Natural killer cell (primary cell): ENCODE measurements around the gene DNASE1L3. TPM values are rescaled to one million over a fixed set of nuclear protein-coding genes. Genes with fewer than 3 reads are reported as not detected.
A peak's percentile ranks its signal among the peaks of the same experiment; 100 is the strongest.

Experiments
- ATAC-seq, 3 donors: fragments of 150-1000 bp in 2 of 3; fragments of 200-7000 bp in 1 of 3; cut with Tn5 transposase; 1 replicate in 1 of 3; 2 replicates in 2 of 3; pipeline ENCODE4 v1.10.0; 2021; ENCODE audit warnings: mild to moderate bottlenecking in 2 of 3, moderate library complexity in 2 of 3
- DNase-seq, 2 donors: peaks; one replicate each; pipeline versions ENCODE4 v3.0.0 to v3.0.0-alpha.2; 2013 to 2021; ENCODE audit warnings: mixed read lengths in 1 of 2
- H3K27ac ChIP-seq: one replicate; pipeline ENCODE4 v1.5.1; 2013; ENCODE audit warnings: mild to moderate bottlenecking, low read length
- H3K27me3 ChIP-seq: one replicate; pipeline ENCODE4 v1.6.1; 2013; ENCODE audit warnings: low read length; ENCODE audit not compliant: control insufficient read depth, insufficient read depth
- H3K36me3 ChIP-seq: one replicate; pipeline ENCODE4 v1.6.1; 2013; ENCODE audit warnings: low read length; ENCODE audit not compliant: control insufficient read depth, insufficient read depth
- H3K4me1 ChIP-seq: one replicate; pipeline ENCODE4 v1.6.1; 2013; ENCODE audit warnings: low read length; ENCODE audit not compliant: control insufficient read depth, insufficient read depth
- H3K4me3 ChIP-seq: one replicate; pipeline ENCODE4 v1.5.1; 2013; ENCODE audit warnings: low read length
- H3K9me3 ChIP-seq: one replicate; pipeline ENCODE4 v1.6.1; 2013; ENCODE audit warnings: low read length; ENCODE audit not compliant: control insufficient read depth, insufficient read depth
- H3K27ac Mint-ChIP-seq, 2 donors: one replicate each; pipeline ENCODE4 v1.8.0; 2022; ENCODE audit warnings: mild to moderate bottlenecking in 2 of 2, mixed read lengths in 2 of 2, moderate library complexity in 1 of 2
- H3K27me3 Mint-ChIP-seq, 2 donors: one replicate each; pipeline ENCODE4 v1.8.0; 2022; ENCODE audit warnings: low read depth in 2 of 2, mixed read lengths in 2 of 2
- H3K36me3 Mint-ChIP-seq: one replicate; pipeline ENCODE4 v1.8.0; 2022; ENCODE audit warnings: mixed read lengths
- H3K4me1 Mint-ChIP-seq, 2 donors: one replicate each; pipeline ENCODE4 v1.8.0; 2022; ENCODE audit warnings: mixed read lengths in 2 of 2
- H3K4me3 Mint-ChIP-seq: one replicate; pipeline ENCODE4 v1.8.0; 2022; ENCODE audit warnings: mild to moderate bottlenecking, moderate library complexity, mixed read lengths
- H3K9me3 Mint-ChIP-seq, 2 donors: one replicate each; pipeline ENCODE4 v1.8.0; 2022; ENCODE audit warnings: mixed read lengths in 2 of 2
- WGBS: methylation state at CpG from one replicate; pipeline ENCODE4 v1.1.7; 2013; ENCODE audit warnings: missing lambda C conversion rate; ENCODE audit not compliant: insufficient coverage; 5-methylcytosine and 5-hydroxymethylcytosine counted together
- intact Hi-C: fragments of 100-400 bp; cut with micrococcal nuclease; formaldehyde crosslinking; loops from one replicate; pipeline ENCODE4 v1.14.2; 2022
- total RNA-seq, 4 donors: library from RNA; stranded (reverse); fragments of 120-200 nt in 1 of 4; gene quantifications; one replicate each; pipeline versions ENCODE4 v1.2.3 to v1.2.4, GENCODE V29; 2013 to 2022
- TF ChIP-seq, protein P1 (sequence below): fragments of 200-600 bp; IDR thresholded peaks from one replicate; pipeline ENCODE4 v1.8.0; 2022; ENCODE audit warnings: antibody characterized with exemption

DNASE1L3 gene
- total RNA-seq, 3 donors from 2014 or later (not counting 1 experiment from before 2014, with no cell fraction given) = 1.3 TPM; not detected in 2

DNA sequence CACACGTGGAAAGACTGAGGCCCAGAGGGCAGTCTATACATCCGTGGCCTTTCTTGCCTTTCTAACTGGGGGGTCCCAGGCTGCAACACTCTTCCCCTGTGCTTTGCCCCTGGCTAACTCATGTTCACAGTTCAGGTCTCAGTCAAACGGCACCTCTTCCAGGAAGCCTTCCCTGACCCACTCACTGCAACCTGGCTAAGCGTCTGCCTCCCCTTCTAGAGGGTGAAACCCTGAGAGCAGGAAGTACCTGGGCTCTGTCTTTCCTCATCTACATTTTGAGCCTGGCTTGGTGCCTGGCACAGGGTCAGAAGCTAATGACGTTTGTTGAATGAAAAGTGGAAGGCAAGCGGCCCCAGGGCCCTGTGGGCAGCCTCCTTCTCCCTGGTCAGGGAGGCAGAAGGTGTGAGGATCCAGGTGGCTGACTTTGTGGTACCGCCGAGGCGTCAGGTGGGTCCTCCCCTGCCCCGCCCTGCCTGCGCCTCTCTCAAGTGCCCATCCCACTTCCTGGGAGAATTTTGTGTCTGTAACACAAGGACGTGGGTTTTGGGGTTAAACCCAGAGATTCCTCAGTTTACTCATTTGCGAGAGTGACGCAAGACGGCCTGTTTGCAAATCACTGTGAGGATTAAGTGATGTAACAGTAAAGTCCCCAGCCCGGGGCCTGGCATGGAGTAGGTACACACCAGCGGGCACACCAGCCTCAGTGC lies 32.1 kb downstream of the DNASE1L3 start:
- Mint-ChIP-seq H3K4me1 (peaks cover 0 to 12% of the 10 kb centered on the region in 2 donors), H3K9me3 (no peaks in the 10 kb centered on the region), H3K4me3 (peak overlapping the region; percentile 47), H3K36me3 (no peaks in the 10 kb centered on the region), H3K27me3 (peaks cover 0 to 10% of the 10 kb centered on the region in 2 donors), H3K27ac (no peak overlapping the region)
- intact Hi-C loops = no loop called here
- no peaks in the 10 kb centered on the region for H3K9me3 ChIP-seq
- TF ChIP-seq, protein P1, sequence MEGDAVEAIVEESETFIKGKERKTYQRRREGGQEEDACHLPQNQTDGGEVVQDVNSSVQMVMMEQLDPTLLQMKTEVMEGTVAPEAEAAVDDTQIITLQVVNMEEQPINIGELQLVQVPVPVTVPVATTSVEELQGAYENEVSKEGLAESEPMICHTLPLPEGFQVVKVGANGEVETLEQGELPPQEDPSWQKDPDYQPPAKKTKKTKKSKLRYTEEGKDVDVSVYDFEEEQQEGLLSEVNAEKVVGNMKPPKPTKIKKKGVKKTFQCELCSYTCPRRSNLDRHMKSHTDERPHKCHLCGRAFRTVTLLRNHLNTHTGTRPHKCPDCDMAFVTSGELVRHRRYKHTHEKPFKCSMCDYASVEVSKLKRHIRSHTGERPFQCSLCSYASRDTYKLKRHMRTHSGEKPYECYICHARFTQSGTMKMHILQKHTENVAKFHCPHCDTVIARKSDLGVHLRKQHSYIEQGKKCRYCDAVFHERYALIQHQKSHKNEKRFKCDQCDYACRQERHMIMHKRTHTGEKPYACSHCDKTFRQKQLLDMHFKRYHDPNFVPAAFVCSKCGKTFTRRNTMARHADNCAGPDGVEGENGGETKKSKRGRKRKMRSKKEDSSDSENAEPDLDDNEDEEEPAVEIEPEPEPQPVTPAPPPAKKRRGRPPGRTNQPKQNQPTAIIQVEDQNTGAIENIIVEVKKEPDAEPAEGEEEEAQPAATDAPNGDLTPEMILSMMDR = no peak
- H3K4me3 ChIP-seq = no peak overlapping the region
- 62% methylated on average over 17 of the region's 17 CpGs for WGBS
- H3K27ac ChIP-seq = no peak overlapping the region
- peaks cover 2% of the 10 kb centered on the region for H3K27me3 ChIP-seq
- H3K36me3 ChIP-seq = no peaks in the 10 kb centered on the region
- H3K4me1 ChIP-seq = peaks cover 21% of the 10 kb centered on the region
- DNase-seq = peak in 1 of 2 donors; percentile 14
- ATAC-seq = no peak

DNA sequence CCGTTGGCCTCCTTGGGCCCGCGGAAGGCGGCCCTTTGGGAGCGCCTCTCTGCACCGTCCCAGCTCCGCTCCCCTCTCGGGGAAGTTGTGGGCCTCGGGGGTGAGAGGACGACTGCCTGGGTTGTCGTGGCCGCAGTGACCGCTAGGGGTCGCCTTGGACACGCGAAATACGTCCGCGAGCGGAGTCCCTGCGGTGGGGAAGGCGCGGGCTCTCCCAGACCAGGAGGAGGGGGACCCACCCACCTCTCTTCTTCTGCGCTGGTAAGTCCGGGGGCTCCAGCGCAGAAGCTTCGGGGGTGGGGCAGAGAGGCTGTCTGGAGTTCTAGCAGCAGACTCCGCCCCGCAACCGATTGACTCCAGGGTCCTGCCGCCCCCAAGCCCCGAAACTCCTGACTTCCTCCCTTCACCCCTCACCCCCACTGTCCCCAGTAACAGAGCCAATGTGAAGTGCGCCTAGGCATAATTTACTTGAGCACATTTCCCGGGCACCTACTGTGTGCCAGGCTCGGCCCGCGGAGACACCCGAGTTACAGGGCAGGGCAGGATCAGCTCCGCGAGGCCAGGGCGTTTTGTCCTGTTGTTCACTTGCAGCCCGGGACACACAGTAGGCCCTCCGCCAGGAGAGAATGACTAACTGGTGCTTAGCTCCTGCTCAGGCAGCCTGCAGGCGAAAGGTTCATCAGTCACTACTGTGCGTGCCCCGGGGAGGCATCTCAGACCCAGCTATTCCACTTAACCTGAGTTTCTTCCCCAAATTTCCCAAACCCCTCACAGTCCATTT lies 32.8 kb downstream of the DNASE1L3 start:
- Mint-ChIP-seq H3K27ac (no peak overlapping the region), H3K9me3 (no peaks in the 10 kb centered on the region), H3K4me1 (peaks cover 0 to 12% of the 10 kb centered on the region in 2 donors), H3K4me3 (peak overlapping the region; percentile 56), H3K36me3 (no peaks in the 10 kb centered on the region), H3K27me3 (peaks cover 0 to 10% of the 10 kb centered on the region in 2 donors)
- peaks cover 21% of the 10 kb centered on the region for H3K4me1 ChIP-seq
- H3K36me3 ChIP-seq = no peaks in the 10 kb centered on the region
- ATAC-seq = peak; percentile 93 to 98 (median 97)
- H3K27ac ChIP-seq = no peak overlapping the region
- intact Hi-C loops = loop anchor here (2.0 kb wide), 1 partner anchor 39 kb away; no protein-coding TSS in a partner anchor
- H3K27me3 ChIP-seq = peaks cover 2% of the 10 kb centered on the region
- no peaks in the 10 kb centered on the region for H3K9me3 ChIP-seq
- TF ChIP-seq, protein P1 = peak; percentile 96
- peak overlapping the region; percentile 27 for H3K4me3 ChIP-seq
- DNase-seq = peak; percentile 84 to 91
- WGBS = 13% methylated on average over 46 of the region's 46 CpGs

DNA sequence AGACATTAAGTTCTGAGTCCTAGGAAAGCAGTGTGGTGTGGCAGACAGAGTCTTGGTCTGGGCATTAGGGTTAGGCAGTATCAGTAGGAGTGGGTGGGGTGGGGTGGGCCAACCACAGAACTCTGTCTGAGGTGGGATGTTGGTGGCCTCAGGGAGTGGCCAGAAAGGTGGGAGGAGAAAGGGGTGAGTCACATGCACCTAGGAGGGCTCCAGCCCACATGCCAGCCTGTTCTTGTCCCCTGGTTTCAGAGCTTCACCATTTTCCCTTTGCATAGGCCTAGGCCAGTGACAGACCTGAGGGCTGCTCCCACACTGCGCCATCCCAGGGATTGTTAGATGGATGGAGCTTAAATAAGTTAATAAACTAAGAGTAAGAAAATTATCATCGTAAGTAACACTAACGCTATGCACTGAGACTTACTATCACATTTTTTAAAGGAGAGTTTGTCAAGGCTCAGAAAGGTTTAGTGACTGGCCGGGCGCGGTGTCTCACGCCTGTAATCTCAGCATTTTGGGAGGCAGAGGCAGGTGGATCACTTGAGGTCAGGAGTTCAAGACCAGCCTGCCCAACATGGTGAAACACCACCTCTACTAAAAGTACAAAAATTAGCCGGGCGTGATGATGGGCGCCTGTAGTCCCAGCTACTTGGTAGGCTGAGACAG lies 33.8 kb downstream of the DNASE1L3 start:
- 98% methylated on average over 10 of the region's 10 CpGs for WGBS
- DNase-seq = no peak
- peaks cover 21% of the 10 kb centered on the region for H3K4me1 ChIP-seq
- TF ChIP-seq, protein P1 = no peak
- ATAC-seq = no peak
- H3K36me3 Mint-ChIP-seq = no peaks in the 10 kb centered on the region
- peaks cover 0 to 10% of the 10 kb centered on the region in 2 donors for H3K27me3 Mint-ChIP-seq
- H3K27me3 ChIP-seq = peaks cover 2% of the 10 kb centered on the region
- no peak overlapping the region for H3K27ac ChIP-seq
- H3K9me3 ChIP-seq = no peaks in the 10 kb centered on the region
- no peak overlapping the region for H3K4me3 ChIP-seq
- intact Hi-C loops = loop anchor here (2.0 kb wide), 1 partner anchor 40 kb away; no protein-coding TSS in a partner anchor
- H3K9me3 Mint-ChIP-seq = no peaks in the 10 kb centered on the region
- no peaks in the 10 kb centered on the region for H3K36me3 ChIP-seq
- H3K27ac Mint-ChIP-seq = no peak overlapping the region
- no peak overlapping the region for H3K4me3 Mint-ChIP-seq
- H3K4me1 Mint-ChIP-seq = peaks cover 0 to 12% of the 10 kb centered on the region in 2 donors
